A673 (cell line): ENCODE results near the gene CHD9NB. TPM values are rescaled to one million over a fixed set of nuclear protein-coding genes. Genes with fewer than 3 reads are reported as not detected.

Experiments
- BruUV-seq: library from RNA; stranded (reverse); fragments of 400-500 nt; replicated peaks from 2 replicates; lab custom pipeline; 2021; lab: Mats Ljungman, UMichigan
- CTCF ChIA-PET: fragments of 300-600 bp; sonication (Branson Sonifier 250); formaldehyde crosslinking; loops from one replicate; lab custom pipeline; 2022; ENCODE audit warnings: antibody characterized with exemption; lab: Charles Lee
- POLR2A ChIA-PET: fragments of 300-600 bp; sonication (Branson Sonifier 250); formaldehyde crosslinking; loops from one replicate; lab custom pipeline; 2022; ENCODE audit warnings: antibody characterized with exemption; ENCODE audit not compliant: low non-redundant PET; lab: Charles Lee
- DNase-seq: peaks from one replicate; pipeline ENCODE4 v3.0.0-alpha.2; 2015; ENCODE audit warnings: low spot score
- H3K27ac ChIP-seq: fragments of 200-600 bp; sonication (generic); 2 replicates; pipeline ENCODE4 v1.5.1; 2016; ENCODE audit warnings: mixed run types, low read depth, mild to moderate bottlenecking, mixed read lengths, antibody characterized with exemption, low read length; ENCODE audit not compliant: poor library complexity, severe bottlenecking
- H3K27me3 ChIP-seq: fragments of 200-600 bp; sonication (generic); replicated peaks from 2 replicates; pipeline ENCODE4 v1.6.1; 2017; ENCODE audit warnings: mixed run types, low read depth, mild to moderate bottlenecking, mixed read lengths, antibody characterized with exemption, low read length; ENCODE audit not compliant: insufficient read depth, poor library complexity
- H3K36me3 ChIP-seq: fragments of 200-600 bp; sonication (generic); 2 replicates; pipeline ENCODE4 v1.6.1; 2016; ENCODE audit warnings: mixed run types, mild to moderate bottlenecking, mixed read lengths, antibody characterized with exemption, low read length; ENCODE audit not compliant: insufficient read depth, poor library complexity, severe bottlenecking
- H3K4me1 ChIP-seq: fragments of 200-600 bp; sonication (generic); 2 replicates; pipeline ENCODE4 v1.6.1; 2017; ENCODE audit warnings: mixed run types, mild to moderate bottlenecking, mixed read lengths, antibody characterized with exemption, low read length; ENCODE audit not compliant: insufficient read depth, poor library complexity, severe bottlenecking
- H3K4me3 ChIP-seq: fragments of 200-600 bp; sonication (generic); 2 replicates; pipeline ENCODE4 v1.5.1; 2016; ENCODE audit warnings: low read depth, mixed run types, mild to moderate bottlenecking, mixed read lengths, low read length; ENCODE audit not compliant: poor library complexity, severe bottlenecking
- H3K9me3 ChIP-seq: fragments of 200-600 bp; sonication (generic); 2 replicates; pipeline ENCODE4 v1.6.1; 2016; ENCODE audit warnings: mixed run types, low read depth, mild to moderate bottlenecking, mixed read lengths, antibody characterized with exemption, low read length; ENCODE audit not compliant: poor library complexity, severe bottlenecking
- CTCF ChIP-seq: fragments of 300-800, 200-600 bp; sonication (generic); conservative IDR thresholded peaks from 2 replicates; pipeline ENCODE4 v1.5.1; 2017; ENCODE audit warnings: low read depth, mild to moderate bottlenecking, antibody characterized with exemption, low read length, moderate library complexity, mixed read lengths
- EZH2 ChIP-seq: fragments of 200-600 bp; sonication (generic); IDR thresholded peaks from 2 replicates; pipeline ENCODE4 v1.6.1; 2017; ENCODE audit warnings: borderline replicate concordance, low read depth, mild to moderate bottlenecking, mixed read lengths, antibody characterized with exemption, low read length; ENCODE audit not compliant: poor library complexity, severe bottlenecking
- intact Hi-C: fragments of 100-400 bp; cut with micrococcal nuclease; formaldehyde crosslinking; loops from one replicate; pipeline ENCODE4 v1.10.0; 2022; ENCODE audit not compliant: unreplicated experiment
- total RNA-seq: library from RNA; stranded (reverse); gene quantifications from 2 replicates; pipeline ENCODE4 v1.2.3, GENCODE V29; 2021

Gene CHD9NB
- total RNA-seq, 1 experiment from 2014 or later = 3.8 TPM

- H3K9me3 ChIP-seq = no peaks in the 10 kb centered on the region
- DNase-seq = no peak
- ChIA-PET CTCF (no interaction called here), POLR2A (no interaction called here)
- peaks cover 23% of the 10 kb centered on the region for H3K4me1 ChIP-seq
- H3K4me3 ChIP-seq = no peak overlapping the region
- no peaks in the 10 kb centered on the region for H3K36me3 ChIP-seq
- TF ChIP-seq EZH2 (no peak), CTCF (no peak)
- no peaks in the 10 kb centered on the region for H3K27me3 ChIP-seq
- H3K27ac ChIP-seq = no peak overlapping the region
- BruUV-seq = no TSS peak
- intact Hi-C loops = loop anchor here (5.0 to 10.0 kb wide), 2 partner anchors 223 to 445 kb away; partner anchors contain the start of gene AKTIP
These were observed 7.0 kb upstream of the CHD9NB start for GRCh38 chr16:53059672-53060071.

GRCh38 chr16:53058882-53059281, 6.2 kb upstream of the CHD9NB start:
- ChIA-PET CTCF (no interaction called here), POLR2A (no interaction called here)
- TF ChIP-seq CTCF = no peak
- no peak for TF ChIP-seq EZH2
- DNase-seq = no peak
- Histone ChIP-seq H3K4me1 (peaks cover 23% of the 10 kb centered on the region), H3K36me3 (no peaks in the 10 kb centered on the region), H3K27me3 (no peaks in the 10 kb centered on the region), H3K4me3 (no peak overlapping the region), H3K27ac (peak overlapping the region; percentile 50), H3K9me3 (no peaks in the 10 kb centered on the region)
- intact Hi-C loops = loop anchor here (5.0 to 10.0 kb wide), 2 partner anchors 223 to 446 kb away; partner anchors contain the start of gene AKTIP
- BruUV-seq = no TSS peak

GRCh38 chr16:53058441-53058840, 5.7 kb upstream of the CHD9NB start:
- BruUV-seq = no TSS peak
- CTCF ChIA-PET = no interaction called here
- peaks cover 23% of the 10 kb centered on the region for H3K4me1 ChIP-seq

More at GRCh38 chr16:53058441-53058840, 5.7 kb upstream of the CHD9NB start:
- no peak for TF ChIP-seq EZH2
- no peak for TF ChIP-seq CTCF
- Histone ChIP-seq H3K27me3 (no peaks in the 10 kb centered on the region), H3K27ac (peak overlapping the region; percentile 50), H3K36me3 (no peaks in the 10 kb centered on the region), H3K9me3 (no peaks in the 10 kb centered on the region), H3K4me3 (no peak overlapping the region)
- no peak for DNase-seq
- POLR2A ChIA-PET = no interaction called here
- intact Hi-C loops = loop anchor here (5.0 to 10.0 kb wide), 2 partner anchors 224 to 446 kb away; partner anchors contain the start of gene AKTIP
